Embryonic facial prominence (tissue), 1 donor: Measurements from ENCODE around the gene C1QTNF12.

Experiments used
- DNase-seq: peaks from one replicate; pipeline ENCODE4 v3.0.0-alpha.2; 2016; ENCODE audit errors: extremely low spot score

The C1QTNF12 gene

DNA sequence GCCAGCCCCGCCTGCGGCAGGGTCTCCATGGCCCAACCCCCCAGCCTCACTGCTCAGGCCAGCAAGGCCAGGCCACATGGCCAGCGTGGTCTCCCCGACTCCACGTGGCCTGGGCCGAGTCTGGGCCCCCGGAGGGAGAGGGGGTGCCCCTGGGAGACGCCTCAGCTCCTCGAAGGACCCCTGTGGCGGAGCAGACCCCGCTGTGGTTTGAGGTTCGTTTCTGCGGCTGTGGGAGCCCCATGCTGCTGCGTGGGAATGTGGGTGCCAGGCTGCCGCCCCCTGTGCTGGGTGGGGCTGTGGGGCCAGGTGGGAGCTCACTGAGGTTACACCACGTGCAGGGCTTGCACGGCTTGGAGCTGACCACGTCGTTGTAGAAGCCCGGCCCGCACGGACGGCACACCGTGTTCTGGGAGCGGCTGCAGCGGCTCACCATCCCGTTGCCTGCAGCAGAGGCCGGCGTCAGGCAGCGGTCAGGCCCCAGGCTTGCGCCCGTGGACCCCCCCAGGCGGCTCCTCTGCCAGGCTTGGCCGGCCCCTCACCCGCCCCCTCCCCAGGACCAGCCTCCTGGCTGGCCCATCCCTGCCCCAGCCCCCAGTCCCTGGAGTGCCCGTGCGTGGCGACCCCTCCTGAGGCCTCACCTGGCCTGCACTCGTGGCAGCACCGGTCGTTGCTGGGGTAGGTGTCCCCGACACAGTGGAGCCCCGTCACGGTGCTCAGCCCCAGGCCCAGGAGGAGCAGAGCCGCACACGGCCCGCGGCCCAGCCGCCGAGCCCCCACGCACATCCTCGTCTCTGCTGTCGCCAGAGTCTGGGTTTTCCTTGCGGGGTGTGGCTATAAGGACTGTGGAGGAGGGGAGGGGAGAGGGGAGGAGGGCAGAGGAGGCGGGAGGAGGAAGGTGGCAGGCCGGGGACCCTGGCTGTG lies 32.9 kb downstream of the C1QTNF12 start, which contains the start of gene TNFRSF4:
TNFRSF4 (minus strand) TSS at position 809 of the 921 bp plus-strand sequence; CDS start at position 783, 26 bp downstream.
- DNase-seq: no peak

- no peak for DNase-seq
Measured at GRCh38 chr1:1212780-1213344, 33.7 kb downstream of the C1QTNF12 start.

- DNase-seq: no peak
Measured at GRCh38 chr1:1211541-1212441, 34.7 kb downstream of the C1QTNF12 start.

- DNase-seq: no peak
Measured at GRCh38 chr1:1210726-1211540, 35.6 kb downstream of the C1QTNF12 start.

GRCh38 chr1:1208713-1209433 lies 37.6 kb downstream of the C1QTNF12 start:
- DNase-seq: no peak

DNA sequence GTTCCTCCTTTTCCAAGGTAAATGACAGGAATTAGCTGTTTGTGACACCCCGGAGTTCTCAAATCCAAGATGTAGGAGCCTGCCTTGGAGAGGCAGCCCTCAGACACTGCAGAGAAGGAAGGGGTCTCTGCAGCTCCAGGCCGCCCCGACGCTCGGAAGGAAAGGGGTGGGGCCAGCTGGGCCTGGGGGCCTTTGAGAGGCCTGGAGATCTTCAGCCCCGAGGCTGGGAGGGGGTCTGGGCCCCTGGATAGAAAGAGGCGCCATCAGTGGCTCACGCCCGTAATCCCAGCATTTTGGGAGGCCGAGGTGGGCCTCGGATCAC lies 39.0 kb downstream of the C1QTNF12 start:
- no peak for DNase-seq

GRCh38 chr1:1206966-1207531 lies 39.5 kb downstream of the C1QTNF12 start:
- DNase-seq: no peak

- DNase-seq: no peak
Measured at GRCh38 chr1:1206376-1206965, 40.1 kb downstream of the C1QTNF12 start, which contains the start of gene TNFRSF18. Gene TNFRSF18 (minus strand): TSS chr1:1206592. CDS start chr1:1206571, 21 bp downstream.

GRCh38 chr1:1205769-1206375 lies 40.6 kb downstream of the C1QTNF12 start:
- DNase-seq: no peak

DNA sequence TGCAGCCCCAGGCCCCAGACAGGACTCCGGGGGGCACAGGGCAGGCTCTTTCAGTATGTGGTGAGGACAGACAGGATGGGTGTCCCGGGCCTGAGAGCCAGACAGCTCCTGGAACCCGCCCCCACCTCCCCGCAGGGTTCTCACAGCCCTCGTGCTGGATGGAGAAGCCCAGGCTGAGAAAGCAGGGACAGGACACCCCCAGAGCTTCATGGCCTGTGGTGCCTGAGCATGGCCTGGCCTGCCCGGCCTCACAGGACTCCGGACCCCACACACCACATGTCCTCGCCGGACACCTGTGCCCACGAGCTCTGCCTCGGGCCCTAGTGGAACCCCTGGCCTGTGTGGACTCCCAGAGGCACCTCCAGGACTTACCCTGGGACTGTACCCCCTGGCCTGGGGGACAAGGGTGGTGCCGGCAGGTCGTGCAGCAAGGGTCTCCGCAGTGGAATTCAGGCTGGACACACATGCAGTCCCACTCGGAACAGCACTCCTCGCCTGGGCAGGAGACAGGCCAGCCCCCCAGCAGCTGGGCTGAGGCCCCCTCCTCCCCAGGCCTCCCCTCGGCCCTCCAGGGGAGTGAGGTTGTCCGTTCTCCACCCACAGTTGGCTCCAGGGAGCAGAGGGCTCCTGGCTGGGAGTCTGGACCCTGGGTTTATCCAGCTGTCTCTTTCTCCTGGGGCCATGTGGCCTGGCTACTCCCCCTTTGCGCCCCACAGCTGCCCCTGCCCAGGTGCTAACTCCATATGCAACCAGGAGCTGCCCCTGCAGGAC lies 41.3 kb downstream of the C1QTNF12 start:
- DNase-seq: no peak

- no peak for DNase-seq
Measured at GRCh38 chr1:1204425-1204920, 42.0 kb downstream of the C1QTNF12 start.

DNA sequence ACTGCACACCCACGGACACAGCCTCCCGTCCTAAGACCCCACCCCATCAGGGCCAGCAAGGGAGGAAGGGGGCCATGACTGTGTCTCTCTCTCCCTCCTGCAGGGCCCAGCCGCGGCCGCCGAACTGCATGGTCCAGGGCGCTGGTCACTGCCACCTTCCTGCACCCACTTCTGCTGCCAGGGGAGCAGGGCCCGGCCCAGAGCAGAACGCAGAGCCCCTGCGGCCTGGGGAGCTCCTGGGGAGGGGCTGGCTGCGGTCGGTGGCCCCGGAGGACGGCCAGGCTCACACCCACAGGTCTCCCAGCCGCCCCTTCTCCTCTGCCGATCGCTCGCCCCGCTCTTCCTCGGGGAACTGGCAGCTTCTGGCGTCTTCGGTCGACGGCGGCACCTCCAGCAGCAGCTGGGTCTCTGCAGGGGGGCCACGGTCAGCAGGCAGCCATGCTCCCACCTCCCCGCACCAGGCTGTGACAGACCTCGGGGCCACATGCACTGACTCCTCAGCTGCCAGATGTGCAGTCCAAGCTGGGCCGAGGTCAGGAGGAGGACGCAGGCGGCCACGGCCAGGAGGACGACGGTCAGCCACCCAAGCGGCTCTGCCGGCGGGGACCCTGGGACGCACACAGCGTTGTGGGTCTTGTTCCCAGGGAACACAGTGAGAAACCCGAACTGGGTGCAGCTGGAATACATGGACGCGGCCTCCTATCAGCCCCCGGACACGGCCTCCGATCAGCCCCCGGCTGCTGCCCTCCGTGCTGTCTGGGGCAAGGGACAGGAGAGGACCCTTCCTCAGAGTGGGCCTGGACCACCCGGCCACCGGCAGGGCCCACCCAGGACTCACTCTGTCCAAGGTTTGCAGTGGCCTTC lies 42.7 kb downstream of the C1QTNF12 start:
- no peak for DNase-seq

DNA sequence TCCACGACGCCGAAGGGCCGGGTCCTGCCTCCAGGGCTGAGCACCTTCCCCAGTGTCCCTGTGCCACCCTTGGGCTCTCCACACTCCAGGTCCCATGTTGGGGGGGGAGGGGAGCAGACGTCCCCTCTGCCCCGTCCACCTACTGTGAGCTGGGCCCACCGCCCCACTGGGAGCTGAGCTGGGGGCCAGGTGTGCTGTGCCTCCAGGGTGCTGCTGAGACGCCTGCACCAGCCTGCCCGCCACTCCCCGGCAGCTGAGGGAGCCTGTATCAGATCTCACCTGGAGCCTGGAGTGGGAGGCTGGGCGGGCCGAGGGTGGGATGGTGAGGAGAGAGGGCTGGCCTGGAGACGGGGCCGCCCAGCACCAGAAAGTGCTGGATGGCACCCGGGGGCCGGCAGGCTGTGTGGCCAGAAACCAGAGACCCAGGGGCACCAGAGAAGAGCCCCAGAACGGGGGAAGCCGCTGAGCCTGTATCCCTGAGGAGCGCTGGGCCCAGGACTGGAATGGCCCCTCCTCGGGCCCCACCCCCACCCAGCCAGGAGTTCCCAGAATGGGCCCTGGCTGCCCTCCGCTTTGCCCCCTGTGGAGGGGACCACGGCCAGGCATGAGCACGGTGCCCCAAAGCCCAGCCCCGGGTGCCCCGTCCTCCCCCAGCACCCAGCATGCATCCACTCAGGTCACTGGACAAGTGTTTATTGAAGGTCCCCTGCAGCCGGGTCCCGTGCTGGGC lies 43.5 kb downstream of the C1QTNF12 start:
- DNase-seq: no peak

- DNase-seq: no peak
Measured at GRCh38 chr1:1200876-1201810, 45.4 kb downstream of the C1QTNF12 start.
